AG08396 (cell line): ENCODE measurements around the gene ACP7.

Source experiments
- DNase-seq: peaks from one replicate; pipeline ENCODE4 v3.0.0; 2012; ENCODE audit warnings: low spot score, mixed read lengths

ACP7 gene

GRCh38 chr19:39150235-39150634 is 66.1 kb downstream of the ACP7 start:
- no peak for DNase-seq

DNA sequence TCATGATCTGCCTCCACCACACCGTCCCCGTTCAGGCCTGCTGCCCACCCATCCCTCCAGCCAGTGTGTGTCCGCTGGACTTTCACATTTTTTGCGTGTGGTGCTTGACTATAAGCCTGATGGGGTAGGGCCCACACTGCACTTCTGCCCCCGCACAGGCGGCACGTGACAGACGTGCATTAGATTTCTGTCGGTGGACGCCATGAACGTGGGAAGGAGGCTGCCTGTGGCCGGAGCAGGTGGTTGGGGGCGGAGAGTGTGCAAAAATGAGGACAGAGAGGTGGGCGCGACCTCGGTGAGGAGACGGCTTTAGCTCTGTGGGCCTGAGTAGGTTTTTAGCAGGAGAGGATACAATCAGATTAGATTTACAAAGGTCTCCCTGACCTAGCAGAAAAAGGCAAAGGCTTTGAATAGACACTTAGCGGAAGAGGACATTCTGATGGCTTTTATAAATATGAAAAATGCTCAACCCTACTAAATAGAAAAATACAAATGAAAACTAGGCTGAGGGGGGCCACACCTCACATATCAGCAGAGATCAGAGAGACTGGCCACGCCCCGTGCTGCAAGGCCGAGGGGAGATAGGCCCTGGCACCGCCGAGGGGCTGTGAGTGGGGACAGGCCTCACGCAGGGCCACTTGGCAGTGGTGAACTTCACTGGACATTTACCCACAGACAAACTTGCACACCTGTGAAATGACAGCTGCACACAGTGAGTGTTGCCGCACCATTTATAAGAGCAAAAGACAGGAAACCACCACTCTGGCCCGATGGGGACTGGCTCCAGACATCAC is 66.8 kb downstream of the ACP7 start:
- no peak for DNase-seq

GRCh38 chr19:39152066-39152465 is 67.9 kb downstream of the ACP7 start:
- DNase-seq = no peak

GRCh38 chr19:39154100-39154628 is 70.0 kb downstream of the ACP7 start:
- DNase-seq = no peak

GRCh38 chr19:39154629-39155100 is 70.5 kb downstream of the ACP7 start:
- no peak for DNase-seq

- DNase-seq = no peak
Measured at GRCh38 chr19:39155114-39155700, 71.0 kb downstream of the ACP7 start.

DNA sequence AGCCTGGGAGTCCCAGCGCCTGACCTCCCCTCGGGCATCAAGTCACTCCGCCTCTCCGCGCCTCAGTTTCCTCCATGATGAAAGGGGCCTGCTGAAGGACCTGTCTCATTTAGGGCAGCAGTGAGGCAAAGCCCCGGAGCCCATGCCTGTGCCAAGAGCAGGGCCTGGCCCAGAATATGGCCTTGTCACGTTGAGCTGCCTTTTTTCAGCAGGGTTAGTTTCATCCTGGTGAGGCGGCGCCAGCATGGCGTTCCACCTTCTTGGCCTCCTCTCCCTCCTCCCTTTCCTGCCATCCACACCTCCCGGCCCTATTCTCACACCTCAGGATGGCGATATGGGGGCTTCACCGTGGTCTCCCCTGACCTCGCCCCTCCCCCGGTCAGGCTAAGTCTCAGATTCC is 71.6 kb downstream of the ACP7 start:
- DNase-seq = no peak

GRCh38 chr19:39156326-39157230 is 72.4 kb downstream of the ACP7 start:
- DNase-seq = peak; percentile 61

DNA sequence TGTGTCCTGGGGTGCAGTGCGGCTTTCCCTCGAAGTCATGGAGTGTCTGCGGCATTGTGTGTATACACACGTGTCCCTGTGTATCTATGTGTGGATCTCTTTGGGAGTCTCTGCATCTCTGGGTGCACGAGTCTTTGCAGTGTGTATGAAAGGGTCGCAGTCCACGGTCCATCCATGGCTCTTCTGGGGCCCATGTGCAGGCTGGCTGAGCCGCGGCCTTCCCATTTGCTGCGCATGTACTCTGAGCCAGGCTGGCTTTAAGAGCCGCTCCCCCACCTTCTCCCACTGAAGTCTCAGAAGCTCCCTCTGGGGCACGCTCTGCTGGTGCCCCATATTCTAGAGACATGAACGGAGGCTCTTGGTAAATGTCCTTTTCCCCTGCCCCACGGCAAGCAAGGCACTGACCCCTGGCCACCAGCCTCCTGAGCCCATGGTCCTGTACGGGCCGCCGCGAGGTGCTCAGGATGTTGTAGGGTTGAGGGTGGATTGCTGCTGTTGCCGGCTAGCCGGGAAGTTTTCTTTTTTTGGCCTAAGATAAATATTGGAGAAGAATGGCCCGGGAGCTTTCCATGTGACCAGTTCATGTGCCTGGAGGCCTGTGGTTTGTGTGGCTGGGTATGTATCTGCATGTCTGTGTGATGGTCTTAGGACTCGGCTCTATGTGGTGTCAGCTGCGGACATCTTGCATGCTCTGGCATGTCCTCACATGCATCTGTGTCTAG is 73.3 kb downstream of the ACP7 start:
- peak; percentile 67 for DNase-seq

DNA sequence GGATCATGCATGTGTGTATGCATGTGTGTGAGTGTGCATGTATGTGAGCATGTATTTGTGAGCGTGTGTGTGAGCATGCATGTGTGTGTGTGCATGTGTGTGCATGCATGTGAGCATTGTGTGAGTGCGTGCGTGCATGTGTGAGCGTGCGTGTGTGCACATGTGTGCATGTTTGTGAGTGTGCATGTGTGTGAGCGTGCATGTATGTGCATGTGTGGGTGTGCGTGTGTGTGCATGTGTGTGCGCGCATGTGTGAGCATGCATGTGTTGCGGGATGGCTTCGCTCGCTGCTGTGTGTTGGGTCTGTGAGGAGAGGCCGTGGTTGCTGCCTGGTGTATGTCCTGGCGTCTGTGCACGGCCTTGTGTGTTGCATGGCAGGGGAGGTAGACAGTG is 73.8 kb downstream of the ACP7 start:
- DNase-seq = no peak

GRCh38 chr19:39158646-39159260 is 74.6 kb downstream of the ACP7 start:
- DNase-seq = no peak

DNA sequence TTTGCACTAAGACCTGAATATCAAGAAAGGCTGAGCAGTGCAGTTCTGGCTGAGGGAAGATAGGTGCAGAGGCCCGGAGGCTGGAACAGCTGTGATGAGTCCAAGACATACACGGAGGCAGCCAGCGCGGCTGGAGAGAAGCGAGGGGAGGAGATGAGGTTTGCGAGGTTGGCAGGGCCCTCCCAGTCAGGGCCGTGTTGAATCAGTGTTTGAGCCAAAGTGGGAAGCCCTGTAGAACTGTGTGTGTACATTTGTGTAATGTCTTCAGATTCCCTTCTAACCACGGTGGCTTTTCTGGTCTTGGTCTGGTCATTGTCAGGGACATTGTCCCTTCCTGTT is 76.3 kb downstream of the ACP7 start:
- DNase-seq = peak; percentile 85
